Adrenal gland (tissue), 12 donors: Measurements from ENCODE around the gene ARMS2. TPM values are rescaled to one million over a fixed set of nuclear protein-coding genes. Genes with fewer than 3 reads are reported as not detected.

Experiments used
- DNase-seq, 7 donors: peaks; one replicate each; pipeline ENCODE4 v3.0.0-alpha.2; 2019 to 2020
- H3K27ac ChIP-seq, 5 donors: fragments of 200-600 bp; sonication (generic) in 4 of 5; 1 replicate in 3 of 5; 2 replicates in 2 of 5; pipeline versions ENCODE4 v1.5.1 to v1.8.0; 2016 to 2020; ENCODE audit warnings: mild to moderate bottlenecking in 1 of 5
- H3K27me3 ChIP-seq: fragments of 200-600 bp; 2 replicates; pipeline ENCODE4 v1.8.0; 2021
- H3K36me3 ChIP-seq, 2 donors: fragments of 200-600 bp; replicated peaks in 1 of 2; 1 replicate in 1 of 2; 2 replicates in 1 of 2; pipeline versions ENCODE4 v1.5.1 to v1.8.0; 2018 to 2022
- H3K4me1 ChIP-seq, 2 donors: fragments of 200-600 bp; replicated peaks in 1 of 2; 1 replicate in 1 of 2; 2 replicates in 1 of 2; pipeline versions ENCODE4 v1.5.1 to v1.8.0; 2018 to 2021
- H3K4me3 ChIP-seq, 4 donors: fragments of 200-600 bp; sonication (generic) in 3 of 4; one replicate each; pipeline ENCODE4 v1.5.1; 2016 to 2018
- H3K9me3 ChIP-seq, 3 donors: fragments of 200-600 bp; sonication (generic) in 1 of 3; replicated peaks in 1 of 3; 1 replicate in 2 of 3; 2 replicates in 1 of 3; pipeline versions ENCODE4 v1.5.1 to v1.8.0; 2016 to 2021
- POLR2A ChIP-seq, 2 donors: fragments of 450-650 bp; IDR thresholded peaks; one replicate each; pipeline ENCODE4 v1.6.1; 2017; ENCODE audit warnings: antibody characterized with exemption in 2 of 2, mild to moderate bottlenecking in 2 of 2, moderate library complexity in 1 of 2
- WGBS, 4 donors: extraction: QIAGEN DNeasy Blood & Tissue Kit in 2 of 4; methylation state at CpG; one replicate each; pipeline versions ENCODE4 v1.1.5 to v1.1.7; 2013 to 2017; 5-methylcytosine and 5-hydroxymethylcytosine counted together
- intact Hi-C, 2 donors: fragments of 100-400 bp; cut with DNase I; formaldehyde crosslinking; loops; one replicate each; pipeline versions ENCODE4 v1.14.1 to v1.15.0; 2022 to 2023
- polyA plus RNA-seq, 3 donors: library from polyadenylated mRNA; stranded (reverse); fragments of 200-250 nt in 2 of 3; fragments of 350-450 nt in 1 of 3; fragmentation: Illumina TruSeq in 1 of 3; extraction: RNeasy Lipid Tissue Mini Kit (QIAGEN cat#74804) in 1 of 3; gene quantifications; one replicate each; pipeline ENCODE4 v1.2.3, GENCODE V29; 2013 to 2014
- total RNA-seq, 9 donors: library from RNA; depleted of rRNA in 4 of 9; stranded (reverse); fragments of >200 nt in 4 of 9; fragments of 120-200 nt in 1 of 9; fragmentation: NEBNext Ultra II Directional in 1 of 9; extraction: Animal tissue kit (Norgen Biotek cat#: 25700) in 1 of 9; gene quantifications; one replicate each; pipeline versions ENCODE4 v1.1.0 to v1.2.4, GENCODE V29; 2013 to 2023
- TF ChIP-seq, protein P1 (sequence below), 6 experiments: fragments of 450-650 bp in 4 of 6; fragments of 200-600 bp in 2 of 6; sonication (generic) in 1 of 6; IDR thresholded peaks; 1 replicate in 5 of 6; 2 replicates in 1 of 6; pipeline versions ENCODE4 v1.5.1 to v1.8.0; 2016 to 2021; ENCODE audit warnings: antibody characterized with exemption in 6 of 6, mild to moderate bottlenecking in 2 of 6, moderate library complexity in 1 of 6
- donor health status: healthy with polysubstance abuse.
- donor health status: Bipolar disorder and iron deficiency.
- donor health status: DM: yes; HTN: yes; CAD: no.
- donor health status: DM: no; HTN: no; CAD: no.
- donor health status: DM: no; HTN: no; CAD: no.
- donor health status: DM: yes; HTN: yes; CAD: no.

The ARMS2 gene
- total and polyA plus RNA-seq, 12 donors, result 0.13 TPM; not detected in 11

DNA sequence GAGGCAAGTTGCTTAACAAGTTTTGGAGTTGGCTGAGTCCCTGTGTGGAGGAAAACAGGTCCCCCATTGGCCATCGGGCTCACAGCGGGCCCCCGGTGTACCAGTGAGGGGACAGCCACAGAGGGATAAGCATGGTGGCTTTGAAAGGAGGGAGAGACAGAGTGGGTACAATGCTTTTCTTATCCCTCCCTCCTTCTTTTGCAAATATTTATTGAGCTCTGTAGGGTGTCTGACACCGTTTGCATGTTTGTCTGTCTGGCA is 9.7 kb downstream of the ARMS2 start:
- no peak for DNase-seq
- WGBS, 4 donors, result 90 to 99% (median 95%) methylated on average over 4 of the region's 4 CpGs
- intact Hi-C loops, result loop anchor here in 1 of 2 donors (10.0 kb wide), 1 partner anchor 91 kb away; no protein-coding TSS in a partner anchor
- Histone ChIP-seq H3K27me3 (no peaks in the 10 kb centered on the region), H3K4me3 (no peak overlapping the region), H3K9me3 (no peaks in the 10 kb centered on the region), H3K36me3 (no peaks in the 10 kb centered on the region), H3K27ac (no peak overlapping the region), H3K4me1 (peaks cover 8 to 33% of the 10 kb centered on the region in 2 donors)
- no peak for TF ChIP-seq POLR2A (IDR thresholded peaks at IDR 0.05)
- TF ChIP-seq, protein P1, sequence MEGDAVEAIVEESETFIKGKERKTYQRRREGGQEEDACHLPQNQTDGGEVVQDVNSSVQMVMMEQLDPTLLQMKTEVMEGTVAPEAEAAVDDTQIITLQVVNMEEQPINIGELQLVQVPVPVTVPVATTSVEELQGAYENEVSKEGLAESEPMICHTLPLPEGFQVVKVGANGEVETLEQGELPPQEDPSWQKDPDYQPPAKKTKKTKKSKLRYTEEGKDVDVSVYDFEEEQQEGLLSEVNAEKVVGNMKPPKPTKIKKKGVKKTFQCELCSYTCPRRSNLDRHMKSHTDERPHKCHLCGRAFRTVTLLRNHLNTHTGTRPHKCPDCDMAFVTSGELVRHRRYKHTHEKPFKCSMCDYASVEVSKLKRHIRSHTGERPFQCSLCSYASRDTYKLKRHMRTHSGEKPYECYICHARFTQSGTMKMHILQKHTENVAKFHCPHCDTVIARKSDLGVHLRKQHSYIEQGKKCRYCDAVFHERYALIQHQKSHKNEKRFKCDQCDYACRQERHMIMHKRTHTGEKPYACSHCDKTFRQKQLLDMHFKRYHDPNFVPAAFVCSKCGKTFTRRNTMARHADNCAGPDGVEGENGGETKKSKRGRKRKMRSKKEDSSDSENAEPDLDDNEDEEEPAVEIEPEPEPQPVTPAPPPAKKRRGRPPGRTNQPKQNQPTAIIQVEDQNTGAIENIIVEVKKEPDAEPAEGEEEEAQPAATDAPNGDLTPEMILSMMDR (IDR thresholded peaks at IDR 0.05), result no peak

DNA sequence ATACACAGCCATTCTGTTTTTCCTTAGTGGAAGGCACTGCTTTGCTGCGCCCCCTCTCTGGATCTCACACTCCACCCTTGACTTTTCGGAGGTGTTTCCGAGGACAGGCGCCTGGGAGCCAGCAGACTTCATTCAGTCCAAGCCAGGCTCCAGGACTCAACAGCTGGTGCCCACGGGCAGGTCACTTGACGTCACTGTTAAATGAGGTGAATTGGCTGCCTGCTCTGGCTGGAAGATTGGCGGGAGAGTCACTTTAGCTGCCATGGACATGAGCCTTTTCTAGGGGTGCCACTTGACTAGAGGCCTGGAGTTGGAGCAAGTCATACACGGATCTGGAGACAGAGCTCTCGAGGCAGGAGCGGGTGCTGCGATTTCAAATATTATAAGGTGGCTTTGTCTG is 10.1 kb downstream of the ARMS2 start:
- Histone ChIP-seq H3K27ac (no peak overlapping the region), H3K36me3 (no peaks in the 10 kb centered on the region), H3K4me1 (peaks cover 12 to 37% of the 10 kb centered on the region in 2 donors), H3K9me3 (no peaks in the 10 kb centered on the region), H3K4me3 (no peak overlapping the region), H3K27me3 (no peaks in the 10 kb centered on the region)
- intact Hi-C loops, result loop anchor here in 1 of 2 donors (10.0 kb wide), 1 partner anchor 90 kb away; no protein-coding TSS in a partner anchor
- TF ChIP-seq POLR2A (IDR thresholded peaks at IDR 0.05), result no peak
- TF ChIP-seq, protein P1 (IDR thresholded peaks at IDR 0.05), result no peak
- peak in 1 of 7 donors; percentile 60 for DNase-seq
- 89 to 95% (median 94%) methylated on average over 11 of the region's 11 CpGs for WGBS, 4 donors

DNA sequence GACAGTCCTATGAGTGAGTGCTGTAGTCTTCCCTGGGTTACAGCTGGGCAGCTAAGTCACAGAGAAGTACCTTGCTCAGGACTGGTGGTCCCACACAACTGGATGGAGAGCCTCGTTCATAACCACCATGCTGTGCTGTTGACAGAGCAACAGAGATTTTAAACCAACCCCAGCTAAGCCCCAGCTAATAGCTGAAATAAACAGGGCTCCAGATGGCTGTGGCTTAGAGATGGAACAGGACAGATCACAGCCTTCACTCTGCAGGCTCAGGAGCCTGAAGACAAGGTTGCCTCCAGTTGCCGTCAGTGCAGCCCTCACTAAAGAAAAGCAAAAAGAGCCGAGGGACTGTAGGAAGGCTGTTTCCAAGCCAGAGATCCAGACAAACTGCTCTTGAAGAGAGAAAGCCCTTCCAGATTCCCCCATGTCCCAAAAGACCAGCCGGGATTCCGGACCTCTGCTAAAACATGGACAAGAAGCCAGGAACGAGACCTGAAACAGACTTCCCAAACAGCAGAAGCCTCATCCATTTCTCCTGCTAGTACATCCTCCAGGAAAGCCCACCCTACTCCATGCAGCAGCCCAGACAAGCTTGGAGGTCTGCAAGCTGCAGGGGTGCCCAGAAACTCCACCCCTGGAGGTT is 11.1 kb downstream of the ARMS2 start:
- Histone ChIP-seq H3K27me3 (no peaks in the 10 kb centered on the region), H3K27ac (no peak overlapping the region), H3K36me3 (no peaks in the 10 kb centered on the region), H3K4me3 (no peak overlapping the region), H3K9me3 (no peaks in the 10 kb centered on the region), H3K4me1 (peaks cover 12 to 34% of the 10 kb centered on the region in 2 donors)
- peak in 1 of 7 donors; percentile 46 for DNase-seq
- TF ChIP-seq, protein P1 (IDR thresholded peaks at IDR 0.05), result no peak
- TF ChIP-seq POLR2A (IDR thresholded peaks at IDR 0.05), result no peak
- 77 to 93% (median 86%) methylated on average over 6 of the region's 6 CpGs for WGBS, 4 donors
- intact Hi-C loops, result loop anchor here in 1 of 2 donors (10.0 kb wide), 1 partner anchor 89 kb away; no protein-coding TSS in a partner anchor

DNA sequence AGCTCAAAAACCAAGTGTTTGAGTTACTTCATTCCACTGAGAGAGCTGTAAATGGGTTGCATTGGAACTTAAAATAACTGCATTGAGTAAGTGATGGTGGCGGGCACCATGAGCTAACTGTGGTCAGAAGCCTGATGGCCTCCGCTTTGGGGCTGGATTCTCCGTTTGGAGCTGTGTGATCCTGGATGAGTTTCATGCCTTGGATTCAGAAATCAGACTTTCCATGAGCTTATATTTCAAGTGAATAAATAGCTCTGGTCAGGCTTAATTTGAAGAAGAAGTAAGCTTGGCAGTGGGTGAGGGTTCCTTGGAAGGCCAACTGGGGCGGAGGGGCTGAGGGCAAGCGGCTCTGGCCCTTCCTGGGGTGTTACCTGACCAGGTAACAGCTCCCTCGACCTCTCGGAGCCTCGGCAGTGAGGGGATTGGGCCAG is 12.5 kb downstream of the ARMS2 start:
- Histone ChIP-seq H3K27ac (no peak overlapping the region), H3K4me1 (peaks cover 7 to 29% of the 10 kb centered on the region in 2 donors), H3K36me3 (no peaks in the 10 kb centered on the region), H3K9me3 (no peaks in the 10 kb centered on the region), H3K4me3 (no peak overlapping the region), H3K27me3 (no peaks in the 10 kb centered on the region)
- WGBS, 4 donors, result 67 to 84% (median 78%) methylated on average over 8 of the region's 8 CpGs
- DNase-seq, result peak in 1 of 7 donors; percentile 46
- intact Hi-C loops, result loop anchor here in 1 of 2 donors (10.0 kb wide), 1 partner anchor 88 kb away; no protein-coding TSS in a partner anchor
- no peak for TF ChIP-seq POLR2A (IDR thresholded peaks at IDR 0.05)
- TF ChIP-seq, protein P1 (IDR thresholded peaks at IDR 0.05), result no peak
